GM10266 (cell line): ENCODE measurements around the gene TTC33.

Source experiments
- DNase-seq: peaks from one replicate; pipeline ENCODE4 v3.0.0; 2012; ENCODE audit errors: extremely low spot score
- CTCF ChIP-seq: IDR thresholded peaks from 2 replicates; pipeline ENCODE4 v1.5.1; 2012; ENCODE audit warnings: mild to moderate bottlenecking, low read depth; ENCODE audit not compliant: control insufficient read depth, insufficient read depth; ENCODE audit errors: missing control alignments

Gene TTC33

GRCh38 chr5:40489421-40489820, 266.3 kb downstream of the TTC33 start:
- no peak for TF ChIP-seq CTCF
- DNase-seq: no peak

GRCh38 chr5:40486437-40487275, 269.1 kb downstream of the TTC33 start:
- no peak for TF ChIP-seq CTCF
- DNase-seq: peak; percentile 13

- no peak for TF ChIP-seq CTCF
- no peak for DNase-seq
Observed at GRCh38 chr5:40485021-40485998, 270.5 kb downstream of the TTC33 start.

GRCh38 chr5:40484495-40484894, 271.3 kb downstream of the TTC33 start:
- peak; percentile 20 for DNase-seq
- no peak for TF ChIP-seq CTCF

GRCh38 chr5:40483316-40483715, 272.4 kb downstream of the TTC33 start:
- no peak for TF ChIP-seq CTCF
- DNase-seq: no peak

- no peak for DNase-seq
- no peak for TF ChIP-seq CTCF
Observed at GRCh38 chr5:40481241-40481640, 274.5 kb downstream of the TTC33 start.

- no peak for TF ChIP-seq CTCF
- DNase-seq: no peak
Observed at GRCh38 chr5:40480392-40480791, 275.4 kb downstream of the TTC33 start.
